CD4-positive, alpha-beta memory T cell (primary cell): Measurements from ENCODE around the gene PRC1. TPM values are rescaled to one million over a fixed set of nuclear protein-coding genes. Genes with fewer than 3 reads are reported as not detected.

Experiments
- CTCF ChIA-PET: fragments of 350-600 bp; sonication (Branson Sonifier 250); formaldehyde crosslinking; loops from one replicate; lab custom pipeline; 2021; ENCODE audit warnings: inconsistent platforms; ENCODE audit not compliant: partially characterized antibody; lab: Charles Lee
- POLR2A ChIA-PET: fragments of 350-600 bp; sonication (Branson Sonifier 250); formaldehyde crosslinking; loops from one replicate; lab custom pipeline; 2021; ENCODE audit not compliant: partially characterized antibody; lab: Charles Lee
- DNase-seq, 5 donors: peaks; one replicate each; pipeline versions ENCODE4 v3.0.0 to v3.0.0-alpha.2; 2020 to 2022; ENCODE audit warnings: mixed read lengths in 1 of 5
- H3K27ac ChIP-seq: one replicate; pipeline ENCODE4 v1.7.0; 2013; ENCODE audit warnings: low read depth, low read length
- H3K27me3 ChIP-seq: 2 replicates; pipeline ENCODE4 v1.7.0; 2013; ENCODE audit warnings: mild to moderate bottlenecking, low read length, moderate library complexity; ENCODE audit not compliant: insufficient read depth
- H3K36me3 ChIP-seq: 2 replicates; pipeline ENCODE4 v1.7.0; 2013; ENCODE audit warnings: mild to moderate bottlenecking, low read length, moderate library complexity; ENCODE audit not compliant: insufficient read depth
- H3K4me1 ChIP-seq: 2 replicates; pipeline ENCODE4 v1.7.0; 2013; ENCODE audit warnings: mild to moderate bottlenecking, low read length, moderate library complexity; ENCODE audit not compliant: insufficient read depth
- H3K4me3 ChIP-seq, 2 donors: one replicate each; pipeline ENCODE4 v1.7.0; 2013; ENCODE audit warnings: low read length in 2 of 2, mild to moderate bottlenecking in 1 of 2
- H3K9me3 ChIP-seq, 2 donors: one replicate each; pipeline ENCODE4 v1.7.0; 2013; ENCODE audit warnings: low read length in 2 of 2, control low read depth in 1 of 2; ENCODE audit not compliant: control insufficient read depth in 1 of 2
- H3K27ac Mint-ChIP-seq, 7 donors: one replicate each; pipeline ENCODE4 v1.8.0; 2020 to 2021; ENCODE audit warnings: mixed read lengths in 7 of 7, mild to moderate bottlenecking in 6 of 7, inconsistent platforms in 3 of 7, moderate library complexity in 3 of 7
- H3K27me3 Mint-ChIP-seq, 2 donors: one replicate each; pipeline ENCODE4 v1.8.0; 2020 to 2021; ENCODE audit warnings: mixed read lengths in 2 of 2
- H3K36me3 Mint-ChIP-seq, 2 donors: one replicate each; pipeline ENCODE4 v1.8.0; 2020 to 2021; ENCODE audit warnings: mixed read lengths in 2 of 2, inconsistent platforms in 1 of 2, mild to moderate bottlenecking in 1 of 2
- H3K4me1 Mint-ChIP-seq, 4 donors: one replicate each; pipeline ENCODE4 v1.8.0; 2020 to 2021; ENCODE audit warnings: mixed read lengths in 4 of 4, mild to moderate bottlenecking in 1 of 4
- H3K4me3 Mint-ChIP-seq, 8 donors: one replicate each; pipeline ENCODE4 v1.8.0; 2020 to 2021; ENCODE audit warnings: mixed read lengths in 8 of 8, mild to moderate bottlenecking in 7 of 8, moderate library complexity in 6 of 8, inconsistent platforms in 3 of 8
- H3K9me3 Mint-ChIP-seq, 8 donors: one replicate each; pipeline ENCODE4 v1.8.0; 2020 to 2021; ENCODE audit warnings: mixed read lengths in 8 of 8, mild to moderate bottlenecking in 5 of 8, inconsistent platforms in 3 of 8, moderate library complexity in 1 of 8
- intact Hi-C: fragments of 100-400 bp; cut with micrococcal nuclease; formaldehyde crosslinking; loops from one replicate; pipeline ENCODE4 v1.15.1; 2023
- polyA plus RNA-seq, 2 donors: library from polyadenylated mRNA; unstranded; fragments of 300-500 nt; fragmentation: Illumina TruSeq; gene quantifications; one replicate each; pipeline ENCODE4 v1.2.3, GENCODE V29; 2021
- total RNA-seq, 2 experiments: library from RNA; stranded (reverse); gene quantifications; one replicate each; pipeline ENCODE4 v1.2.3, GENCODE V29; 2021

The PRC1 gene
- total and polyA plus RNA-seq, 4 experiments from 2014 or later = 2.3 to 8.6 (median 5.2) TPM

DNA sequence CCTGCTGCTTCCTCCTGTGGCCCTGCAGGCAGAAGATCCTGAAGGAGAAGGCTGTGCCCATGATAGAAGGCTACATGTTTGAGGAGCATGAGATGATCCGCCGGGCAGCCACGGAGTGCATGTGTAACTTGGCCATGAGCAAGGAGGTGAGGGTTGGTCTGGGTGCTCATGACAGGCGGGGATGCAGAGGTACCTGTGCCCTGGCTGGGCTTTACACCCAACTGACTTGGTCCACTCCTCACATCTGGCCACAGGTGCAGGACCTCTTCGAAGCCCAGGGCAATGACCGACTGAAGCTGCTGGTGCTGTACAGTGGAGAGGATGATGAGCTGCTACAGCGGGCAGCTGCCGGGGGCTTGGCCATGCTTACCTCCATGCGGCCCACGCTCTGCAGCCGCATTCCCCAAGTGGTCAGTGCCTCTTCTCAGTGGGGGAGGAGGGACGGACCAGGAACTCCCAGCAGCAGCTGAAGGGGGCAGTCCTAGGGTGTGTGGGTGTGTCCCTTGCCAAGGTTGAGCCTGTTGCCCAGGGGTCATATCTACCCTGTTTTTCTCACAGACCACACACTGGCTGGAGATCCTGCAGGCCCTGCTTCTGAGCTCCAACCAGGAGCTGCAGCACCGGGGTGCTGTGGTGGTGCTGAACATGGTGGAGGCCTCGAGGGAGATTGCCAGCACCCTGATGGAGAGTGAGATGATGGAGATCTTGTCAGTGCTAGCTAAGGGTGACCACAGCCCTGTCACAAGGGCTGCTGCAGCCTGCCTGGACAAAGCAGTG is 41.2 kb downstream of the PRC1 start:
- ChIA-PET POLR2A (interaction anchor here (0.7 to 7.8 kb wide), 4 partner anchors 13 to 51 kb away, joined by 3 to 130 read pairs (median 10); partner anchors contain the start of genes HDDC3, MAN2A2, PRC1 and UNC45A), CTCF (interaction anchor here (5.4 to 11.2 kb wide), 2 partner anchors 10 to 21 kb away, joined by 28 to 155 read pairs; partner anchors contain the start of genes HDDC3 and UNC45A)
- no peak overlapping the region for H3K4me3 ChIP-seq
- H3K36me3 ChIP-seq = peaks cover 31% of the 10 kb centered on the region
- H3K9me3 ChIP-seq = no peaks in the 10 kb centered on the region
- peaks cover 0 to 4% (median 0%) of the 10 kb centered on the region in 8 donors for H3K9me3 Mint-ChIP-seq
- no peak for DNase-seq
- H3K4me1 ChIP-seq = peaks cover 15% of the 10 kb centered on the region
- H3K27me3 ChIP-seq = no peaks in the 10 kb centered on the region
- H3K4me1 Mint-ChIP-seq = peaks cover 6 to 26% (median 18%) of the 10 kb centered on the region in 4 donors
- H3K4me3 Mint-ChIP-seq = peak overlapping the region in 4 of 8 donors; percentile 4 to 33 (median 30)
- no peak overlapping the region for H3K27ac ChIP-seq
- H3K27me3 Mint-ChIP-seq = no peaks in the 10 kb centered on the region
- peaks cover 17 to 49% of the 10 kb centered on the region in 2 donors for H3K36me3 Mint-ChIP-seq
- intact Hi-C loops = no loop called here
- peak overlapping the region in 2 of 7 donors; percentile 35 to 82 for H3K27ac Mint-ChIP-seq

DNA sequence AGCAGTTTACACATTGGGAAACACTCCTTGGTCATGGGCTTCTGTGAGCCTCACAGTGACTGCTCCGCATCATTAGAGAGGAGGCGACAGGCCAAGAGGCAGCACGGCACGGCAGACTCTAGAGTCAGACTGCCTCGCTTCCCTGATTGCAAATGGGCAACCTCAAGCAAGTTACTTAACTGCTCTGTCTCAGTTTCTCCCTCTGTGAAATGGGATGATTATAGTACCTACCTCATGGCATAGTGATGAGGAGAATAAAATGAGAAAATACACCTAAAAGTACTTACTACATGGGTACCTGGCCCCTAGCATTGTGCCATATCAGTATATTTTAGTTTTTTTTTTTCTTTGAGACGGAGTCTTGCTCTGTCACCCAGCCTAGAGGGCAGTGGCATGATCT is 43.7 kb downstream of the PRC1 start:
- Histone ChIP-seq H3K36me3 (peaks cover 48% of the 10 kb centered on the region), H3K27ac (no peak overlapping the region), H3K4me3 (no peak overlapping the region), H3K27me3 (no peaks in the 10 kb centered on the region), H3K4me1 (peaks cover 6% of the 10 kb centered on the region), H3K9me3 (no peaks in the 10 kb centered on the region)
- no peak for DNase-seq
- H3K4me3 Mint-ChIP-seq = no peak overlapping the region
- H3K27ac Mint-ChIP-seq = no peak overlapping the region
- peaks cover 0 to 3% (median 0%) of the 10 kb centered on the region in 8 donors for H3K9me3 Mint-ChIP-seq
- H3K27me3 Mint-ChIP-seq = no peaks in the 10 kb centered on the region
- H3K4me1 Mint-ChIP-seq = peaks cover 3 to 18% (median 8%) of the 10 kb centered on the region in 4 donors
- POLR2A ChIA-PET = interaction anchor here (7.8 kb wide), 1 partner anchor 17 kb away, joined by 130 read pairs; the partner anchor contains the start of genes HDDC3 and UNC45A
- CTCF ChIA-PET = interaction anchor here (0.7 to 9.4 kb wide), 2 partner anchors 18 to 46 kb away, joined by 3 to 112 read pairs; partner anchors contain the start of genes HDDC3 and UNC45A
- intact Hi-C loops = no loop called here
- H3K36me3 Mint-ChIP-seq = peaks cover 17 to 63% of the 10 kb centered on the region in 2 donors

DNA sequence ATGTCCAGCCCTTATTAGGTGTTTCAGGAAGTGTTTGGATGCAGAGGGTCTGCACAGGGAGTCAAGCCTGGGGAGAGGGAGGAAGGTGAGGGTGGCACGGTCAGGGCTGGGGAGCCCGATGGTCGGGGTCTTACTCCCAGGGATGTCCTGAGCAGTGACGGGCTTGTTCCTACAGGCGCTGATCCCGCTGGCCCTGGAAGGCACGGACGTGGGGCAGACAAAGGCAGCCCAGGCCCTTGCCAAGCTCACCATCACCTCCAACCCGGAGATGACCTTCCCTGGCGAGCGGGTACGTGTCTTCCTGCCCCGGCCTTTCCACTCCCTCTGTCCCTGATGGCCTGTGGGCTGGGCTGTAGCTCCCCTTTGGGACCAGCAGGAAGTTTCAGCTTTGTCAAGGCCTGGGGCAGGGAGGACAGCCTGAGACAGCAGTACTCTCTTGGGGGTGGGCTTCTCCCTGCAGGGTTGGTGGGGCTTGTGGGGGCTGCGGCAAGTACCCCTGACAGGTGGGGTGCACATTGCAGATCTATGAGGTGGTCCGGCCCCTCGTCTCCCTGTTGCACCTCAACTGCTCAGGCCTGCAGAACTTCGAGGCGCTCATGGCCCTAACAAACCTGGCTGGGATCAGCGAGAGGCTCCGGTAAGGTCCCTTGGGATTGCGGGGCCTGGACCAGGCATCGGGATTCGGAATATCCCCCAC is 44.2 kb downstream of the PRC1 start:
- ChIA-PET CTCF (interaction anchor here (0.7 to 9.4 kb wide), 3 partner anchors 18 to 100 kb away, joined by 3 to 112 read pairs (median 5); partner anchors contain the start of genes HDDC3 and UNC45A), POLR2A (interaction anchor here (0.9 to 7.8 kb wide), 3 partner anchors 8 to 17 kb away, joined by 3 to 130 read pairs (median 6); partner anchors contain the start of genes HDDC3 and UNC45A)
- Mint-ChIP-seq H3K4me1 (peaks cover 3 to 16% (median 6%) of the 10 kb centered on the region in 4 donors), H3K4me3 (no peak overlapping the region), H3K36me3 (peaks cover 17 to 65% of the 10 kb centered on the region in 2 donors), H3K27me3 (no peaks in the 10 kb centered on the region), H3K9me3 (peaks cover 0 to 3% (median 0%) of the 10 kb centered on the region in 8 donors), H3K27ac (no peak overlapping the region)
- no peaks in the 10 kb centered on the region for H3K9me3 ChIP-seq
- no peaks in the 10 kb centered on the region for H3K27me3 ChIP-seq
- intact Hi-C loops = no loop called here
- DNase-seq = no peak
- peaks cover under 1% of the 10 kb centered on the region for H3K4me1 ChIP-seq
- peaks cover 49% of the 10 kb centered on the region for H3K36me3 ChIP-seq
- H3K4me3 ChIP-seq = no peak overlapping the region
- no peak overlapping the region for H3K27ac ChIP-seq

DNA sequence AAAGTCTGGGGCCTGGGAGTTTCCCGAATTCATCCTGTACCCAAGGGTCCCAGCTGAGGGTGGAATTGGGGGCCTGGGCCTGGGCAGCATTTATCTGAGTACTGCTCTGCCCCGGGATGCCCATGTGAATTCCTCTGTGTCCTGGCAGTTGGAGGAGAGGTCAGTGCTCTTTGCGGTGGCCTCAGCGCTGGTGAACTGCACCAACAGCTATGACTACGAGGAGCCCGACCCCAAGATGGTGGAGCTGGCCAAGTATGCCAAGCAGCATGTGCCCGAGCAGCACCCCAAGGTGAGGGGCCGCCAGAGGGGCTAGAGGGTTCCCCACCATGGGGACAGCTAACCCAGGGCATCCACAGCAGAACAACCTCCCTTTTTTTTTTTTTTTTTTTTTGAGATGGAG is 45.8 kb downstream of the PRC1 start:
- H3K27me3 ChIP-seq = no peaks in the 10 kb centered on the region
- no peak overlapping the region for H3K27ac Mint-ChIP-seq

DNA sequence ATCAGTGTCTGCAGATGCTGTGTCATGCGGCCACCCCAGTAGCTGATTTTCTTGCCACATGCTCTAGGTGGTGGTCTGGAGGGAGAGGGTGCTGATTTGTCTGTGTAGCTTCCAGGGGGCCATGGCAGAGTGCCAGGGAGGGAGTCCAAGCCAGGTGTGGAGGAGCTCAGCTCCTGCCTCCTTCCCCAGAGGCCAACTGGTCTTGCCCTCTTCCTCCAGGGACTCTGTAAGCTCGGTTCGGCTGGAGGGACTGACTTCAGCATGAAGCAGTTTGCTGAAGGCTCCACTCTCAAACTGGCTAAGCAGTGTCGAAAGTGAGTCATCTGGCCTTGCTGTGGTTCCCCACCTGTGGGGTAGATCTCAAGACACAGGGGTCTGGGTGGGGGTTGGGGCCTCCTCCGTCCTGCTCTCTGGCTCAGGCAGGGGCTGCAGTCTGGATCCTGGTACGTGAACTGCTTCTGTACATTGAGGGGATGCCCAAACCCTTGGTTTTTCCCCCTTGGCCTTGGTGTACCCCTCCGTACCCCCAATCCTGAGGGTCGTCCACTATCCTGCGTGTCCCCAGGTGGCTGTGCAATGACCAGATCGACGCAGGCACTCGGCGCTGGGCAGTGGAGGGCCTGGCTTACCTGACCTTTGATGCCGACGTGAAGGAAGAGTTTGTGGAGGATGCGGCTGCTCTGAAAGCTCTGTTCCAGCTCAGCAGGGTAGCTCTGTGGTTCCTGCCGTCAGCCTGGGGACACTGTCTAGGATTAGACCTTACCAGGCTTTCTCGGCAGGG is 46.6 kb downstream of the PRC1 start:
- no peak for DNase-seq
- POLR2A ChIA-PET = interaction anchor here (1.8 to 2.5 kb wide), 2 partner anchors 12 to 16 kb away, joined by 6 to 10 read pairs; partner anchors contain the start of genes HDDC3 and UNC45A
- CTCF ChIA-PET = interaction anchor here (1.7 to 9.4 kb wide), 2 partner anchors 9 to 15 kb away, joined by 7 to 112 read pairs; partner anchors contain the start of genes HDDC3 and UNC45A
- Histone ChIP-seq H3K9me3 (no peaks in the 10 kb centered on the region), H3K36me3 (peaks cover 60% of the 10 kb centered on the region), H3K27ac (no peak overlapping the region), H3K4me1 (no peaks in the 10 kb centered on the region), H3K4me3 (no peak overlapping the region), H3K27me3 (no peaks in the 10 kb centered on the region)
- Mint-ChIP-seq H3K4me3 (no peak overlapping the region), H3K27me3 (no peaks in the 10 kb centered on the region), H3K4me1 (no peaks in the 10 kb centered on the region), H3K36me3 (peaks cover 27 to 69% of the 10 kb centered on the region in 2 donors), H3K9me3 (peaks cover 0 to 3% (median 0%) of the 10 kb centered on the region in 8 donors), H3K27ac (no peak overlapping the region)
- intact Hi-C loops = no loop called here

More for the DNA sequence above, 45.8 kb downstream of the PRC1 start:
- no peak for DNase-seq
- Histone ChIP-seq H3K4me1 (no peaks in the 10 kb centered on the region), H3K4me3 (no peak overlapping the region), H3K27ac (no peak overlapping the region), H3K9me3 (no peaks in the 10 kb centered on the region), H3K36me3 (peaks cover 60% of the 10 kb centered on the region)
- Mint-ChIP-seq H3K9me3 (peaks cover 0 to 3% (median 0%) of the 10 kb centered on the region in 8 donors), H3K36me3 (peaks cover 23 to 68% of the 10 kb centered on the region in 2 donors), H3K27me3 (no peaks in the 10 kb centered on the region), H3K4me1 (peaks cover 0 to 3% (median 0%) of the 10 kb centered on the region in 4 donors), H3K4me3 (no peak overlapping the region)
- intact Hi-C loops = no loop called here
- POLR2A ChIA-PET = interaction anchor here (0.6 to 2.5 kb wide), 3 partner anchors 13 to 1625 kb away, joined by 4 to 10 read pairs (median 6); partner anchors contain the start of genes HDDC3 and UNC45A
- CTCF ChIA-PET = interaction anchor here (1.5 to 9.4 kb wide), 3 partner anchors 8 to 101 kb away, joined by 5 to 112 read pairs (median 7); partner anchors contain the start of genes HDDC3 and UNC45A

DNA sequence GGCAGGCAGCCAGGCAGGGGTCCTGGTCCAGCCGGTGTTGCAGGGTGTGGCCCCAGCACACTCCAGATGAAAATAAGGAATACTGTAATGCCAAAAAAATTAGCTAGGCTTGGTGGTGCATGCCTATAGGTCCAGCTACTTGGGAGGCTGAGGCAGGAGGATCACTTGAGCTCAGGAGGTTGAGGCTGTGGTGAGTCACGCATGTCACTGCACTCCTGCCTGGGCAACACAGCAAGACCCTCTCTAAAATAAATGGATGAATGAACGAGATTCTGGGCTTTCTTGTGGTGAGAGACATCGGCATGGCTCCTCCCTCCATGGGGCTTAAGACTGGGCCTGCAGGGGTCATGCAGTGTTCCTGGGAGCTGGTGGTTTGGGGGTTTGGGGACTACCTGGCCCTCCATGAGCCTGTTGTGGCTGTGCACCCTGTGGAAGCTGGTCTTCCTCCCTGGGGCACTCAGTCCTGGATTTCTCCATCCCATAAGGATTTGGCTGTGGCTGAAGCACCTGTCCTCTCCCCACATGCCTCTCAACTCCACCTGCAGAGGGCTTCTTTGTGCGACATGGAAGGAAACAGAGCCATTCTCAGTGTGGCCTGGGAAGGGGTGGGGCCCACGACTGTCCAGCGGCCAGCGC is 47.3 kb downstream of the PRC1 start:
- Histone ChIP-seq H3K36me3 (peaks cover 64% of the 10 kb centered on the region), H3K27ac (no peak overlapping the region), H3K4me3 (no peak overlapping the region), H3K27me3 (no peaks in the 10 kb centered on the region), H3K9me3 (no peaks in the 10 kb centered on the region), H3K4me1 (no peaks in the 10 kb centered on the region)
- ChIA-PET POLR2A (interaction anchor here (1.8 to 2.5 kb wide), 2 partner anchors 11 to 15 kb away, joined by 6 to 10 read pairs; partner anchors contain the start of genes HDDC3 and UNC45A), CTCF (interaction anchor here (1.4 to 9.4 kb wide), 3 partner anchors 9 to 14 kb away, joined by 3 to 112 read pairs (median 7); partner anchors contain the start of genes HDDC3 and UNC45A)
- intact Hi-C loops = no loop called here
- no peak for DNase-seq
- Mint-ChIP-seq H3K4me1 (no peaks in the 10 kb centered on the region), H3K36me3 (peaks cover 31 to 72% of the 10 kb centered on the region in 2 donors), H3K9me3 (peaks cover 0 to 3% (median 0%) of the 10 kb centered on the region in 8 donors), H3K27me3 (no peaks in the 10 kb centered on the region), H3K4me3 (no peak overlapping the region), H3K27ac (peak overlapping the region in 1 of 7 donors; percentile 13)
